ENCODE results near the gene ASB13.

- no peak for TF ChIP-seq CTCF (IDR thresholded peaks at IDR 0.05)
- TF ChIP-seq REST (IDR thresholded peaks at IDR 0.05; ENCODE audit: insufficient read depth in 1 of 2, low read depth in 2 of 2, low read length in 1 of 2) = no peak
- TF ChIP-seq POLR2AphosphoS5 (IDR thresholded peaks at IDR 0.05; ENCODE audit: low read depth, low read length) = no peak
- TF ChIP-seq TCF7L2 (IDR thresholded peaks at IDR 0.05; ENCODE audit: low read depth, low read length) = no peak
Measured at GRCh38 chr10:5662708-5663579, 3.5 kb downstream of the ASB13 start.
